Stimulated activated CD4-positive, alpha-beta T cell treated with anti-CD3 and anti-CD28 coated beads, TNF-alpha, amount 100 ng/mL, for 24 hours (primary cell): ENCODE data around the gene PRR33.

Source experiments
- DNase-seq, 3 experiments: peaks; one replicate each; pipeline ENCODE4 v3.0.0-alpha.2; 2020; ENCODE audit warnings: low read depth in 3 of 3

Gene PRR33

DNA sequence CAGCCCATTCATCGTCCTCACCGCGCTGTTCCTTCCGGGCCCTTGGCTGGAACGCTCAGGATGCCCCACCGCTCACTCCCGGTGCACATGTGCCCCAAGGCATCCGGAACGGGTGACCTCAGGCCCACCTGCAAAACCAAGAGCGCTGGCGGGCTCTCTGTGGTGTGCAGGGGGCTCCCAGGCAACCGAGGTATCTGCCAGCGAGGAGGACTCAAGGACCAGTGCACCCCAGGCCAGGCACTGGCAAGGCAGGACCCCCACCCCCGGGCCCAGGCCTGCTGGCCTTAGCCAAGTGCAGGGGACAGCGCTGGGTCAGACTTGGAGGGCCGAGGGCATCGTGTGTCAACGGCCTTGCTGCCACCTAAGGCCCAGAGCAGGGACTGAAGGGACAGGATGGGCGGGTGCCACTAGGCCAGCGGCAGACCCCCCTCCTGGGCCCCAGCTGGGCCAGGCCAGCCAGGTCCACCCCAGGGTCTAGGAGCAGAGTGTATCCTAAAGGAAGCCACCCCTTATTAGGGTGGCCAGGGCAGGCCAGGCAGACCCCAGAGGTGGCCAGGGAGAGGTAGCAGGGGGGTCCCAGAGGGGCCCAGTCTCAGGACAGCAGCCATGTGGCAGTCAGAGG, 36.3 kb upstream of the PRR33 start:
- no peak for DNase-seq

DNA sequence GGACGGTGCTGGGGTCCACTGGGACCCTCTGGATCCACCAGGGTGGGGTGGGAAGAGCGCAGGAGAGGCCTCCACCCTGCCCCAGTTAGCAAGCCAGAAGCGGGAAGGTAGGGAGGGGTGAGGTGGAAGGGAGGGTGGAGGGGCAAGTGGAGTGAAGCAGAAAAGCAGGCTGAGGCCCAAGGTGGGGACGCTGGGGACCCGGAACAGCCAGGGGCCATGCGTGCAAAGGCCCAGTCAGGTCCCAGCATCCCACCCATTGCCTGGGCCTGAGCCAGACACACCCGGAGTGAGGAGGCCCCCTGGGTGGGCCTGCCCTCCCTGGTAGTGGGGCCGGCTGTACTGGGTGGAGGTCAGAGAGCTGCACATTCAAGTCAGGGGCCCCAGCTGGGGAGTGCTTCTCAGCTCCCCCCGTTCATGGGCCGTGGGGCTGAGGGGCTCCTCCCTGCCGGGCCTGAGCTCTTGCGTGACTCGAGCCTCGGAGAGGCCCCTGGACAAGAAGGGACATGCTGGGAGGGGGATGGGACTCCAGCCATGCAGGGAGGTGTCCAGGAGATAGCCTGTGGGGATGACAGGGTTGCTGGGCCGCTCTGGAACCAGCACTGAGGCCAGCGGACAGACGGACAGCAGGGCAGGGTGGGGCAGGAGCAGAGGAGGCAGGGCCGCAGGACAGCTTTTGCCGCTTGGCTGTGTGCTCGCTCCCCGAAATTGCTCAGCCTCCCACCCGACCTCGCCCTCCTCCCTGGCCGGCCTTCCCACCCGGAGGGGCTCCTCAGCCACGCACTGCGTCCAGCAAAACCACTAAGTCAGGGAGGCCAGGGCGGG, 35.5 kb upstream of the PRR33 start:
- no peak for DNase-seq

DNA sequence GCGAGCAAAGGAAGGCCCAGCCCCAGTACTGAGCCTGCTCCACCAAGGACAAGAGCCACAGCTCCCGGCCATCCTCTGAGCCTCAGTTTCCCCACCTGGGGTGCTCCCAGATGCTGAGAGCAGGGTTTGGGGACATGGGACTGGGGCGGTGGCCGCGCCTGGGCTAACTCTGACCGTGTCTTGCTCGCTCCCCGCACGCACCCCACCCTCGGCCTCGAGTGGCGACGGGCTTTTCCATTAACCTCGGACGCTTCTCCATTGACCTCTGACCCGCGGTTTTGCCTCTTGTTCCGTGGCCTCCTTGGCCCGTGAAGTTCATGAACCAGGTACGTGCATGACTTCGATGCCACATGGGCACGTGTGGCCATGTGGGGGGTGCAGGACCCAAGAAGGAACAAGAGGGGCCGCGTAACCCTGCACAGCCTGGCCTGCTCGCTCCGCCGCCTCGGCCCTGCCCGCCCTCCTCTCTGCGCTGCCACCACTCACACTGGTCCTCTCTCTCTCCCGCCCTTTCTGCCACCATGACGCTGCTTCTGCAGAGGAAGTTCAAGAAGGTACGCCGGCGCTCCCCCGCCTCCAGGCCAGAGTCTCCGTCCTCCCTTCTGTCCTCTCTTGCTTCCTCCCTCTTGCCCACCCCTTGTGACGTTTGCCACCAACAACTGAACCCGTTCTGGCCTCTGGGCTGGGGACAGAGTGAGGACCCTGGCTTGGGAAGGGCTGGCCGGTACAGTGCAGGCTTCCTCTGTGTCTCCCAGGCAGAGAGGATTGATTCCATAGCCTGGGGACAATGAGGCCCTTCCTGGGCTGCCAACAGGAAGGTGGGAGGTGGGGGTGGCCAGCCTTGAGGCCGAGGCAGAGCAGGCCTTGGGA, 34.7 kb upstream of the PRR33 start:
- DNase-seq: no peak

DNA sequence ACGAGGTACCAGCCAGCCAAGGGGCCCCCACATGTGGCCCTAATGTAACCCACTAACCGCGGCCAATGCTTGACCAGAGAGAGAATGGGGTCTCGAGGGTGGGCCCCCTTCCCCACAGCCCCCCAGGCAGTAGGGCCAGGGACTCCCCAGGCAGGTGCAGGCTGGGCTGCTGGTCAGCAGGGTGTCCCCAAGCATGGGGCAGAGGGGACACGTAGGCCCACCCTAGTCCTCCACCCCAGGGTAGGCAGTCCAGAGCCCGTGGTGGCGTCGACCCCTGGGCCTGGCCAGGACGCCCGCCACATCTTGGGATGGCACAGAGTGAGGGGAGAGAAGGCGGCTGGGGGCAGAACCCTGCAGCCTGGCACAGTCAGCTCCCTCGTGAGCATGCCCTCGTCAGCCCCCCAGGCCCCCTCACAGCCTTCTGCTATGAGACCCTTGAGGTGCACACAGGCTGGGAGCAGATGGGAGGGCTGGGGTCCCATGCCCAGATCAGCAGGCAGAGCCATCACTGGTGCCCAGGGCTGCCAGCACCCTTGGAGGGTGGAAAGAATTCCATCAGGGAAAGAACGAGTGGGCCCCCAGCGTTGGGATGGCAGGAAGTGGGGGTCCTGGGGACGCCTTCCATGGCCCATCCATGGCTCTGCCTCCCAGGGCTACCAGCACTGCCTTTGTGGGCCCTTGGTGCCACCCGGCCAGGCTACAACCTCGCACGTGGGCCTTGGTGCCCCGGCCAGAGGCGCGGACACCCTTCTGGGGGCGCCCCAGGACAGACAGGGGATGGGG, 33.9 kb upstream of the PRR33 start:
- no peak for DNase-seq

DNA sequence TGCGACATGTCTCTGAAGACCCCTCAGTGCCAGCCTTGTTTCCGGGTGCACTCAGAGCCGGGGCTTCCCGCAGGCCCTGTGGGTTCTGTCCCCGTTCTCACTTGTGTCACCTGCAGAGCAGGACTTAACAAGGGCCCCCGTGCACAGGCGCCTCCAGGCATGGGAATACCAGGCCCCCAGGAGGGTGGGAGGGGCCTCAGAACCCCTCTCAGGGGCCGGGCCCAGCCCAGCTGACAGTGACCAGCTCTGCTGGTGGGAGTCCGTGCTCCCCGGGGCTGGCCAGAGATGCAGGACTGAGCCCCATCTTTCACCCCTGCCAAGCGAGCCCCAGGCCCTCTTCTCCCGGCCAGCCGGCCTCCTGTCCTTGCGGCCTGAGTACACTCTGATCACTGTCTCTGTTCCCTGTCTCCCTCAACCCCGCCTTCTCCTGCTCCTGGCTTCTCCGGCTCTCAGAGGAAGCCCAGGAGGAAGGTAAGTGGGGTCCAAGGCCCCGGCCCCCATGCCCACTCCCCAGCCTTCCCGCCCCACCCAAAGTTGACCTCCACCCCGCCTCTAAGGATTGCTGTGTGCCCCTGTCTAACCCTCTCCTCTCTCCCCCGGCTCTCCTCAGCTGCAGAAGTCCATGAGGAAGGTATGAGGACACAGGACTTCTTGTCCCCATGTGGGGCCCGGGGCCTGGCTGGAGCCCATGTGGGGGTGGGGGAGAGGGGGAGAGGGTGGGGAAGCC, 33.1 kb upstream of the PRR33 start:
- no peak for DNase-seq

DNA sequence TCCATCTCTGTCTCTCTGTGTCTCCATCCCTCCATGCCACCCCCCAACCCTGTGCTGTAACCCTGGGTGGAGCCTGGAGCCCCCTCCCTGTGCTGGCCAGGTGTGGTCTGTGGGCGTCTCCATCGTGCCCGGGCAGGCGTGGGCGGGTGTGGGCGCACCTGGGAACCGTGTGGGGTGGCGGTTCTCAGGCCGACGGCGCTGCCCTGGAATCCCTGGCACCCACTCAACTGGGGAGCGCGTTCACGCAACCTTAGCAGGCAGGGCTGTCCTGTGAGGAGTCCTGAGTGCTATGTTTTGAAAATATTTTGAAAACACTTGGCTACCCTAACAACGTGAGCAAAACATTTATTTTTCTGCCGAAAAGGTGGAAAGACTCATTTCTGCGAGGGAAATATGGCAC, 32.5 kb upstream of the PRR33 start:
- no peak for DNase-seq

DNA sequence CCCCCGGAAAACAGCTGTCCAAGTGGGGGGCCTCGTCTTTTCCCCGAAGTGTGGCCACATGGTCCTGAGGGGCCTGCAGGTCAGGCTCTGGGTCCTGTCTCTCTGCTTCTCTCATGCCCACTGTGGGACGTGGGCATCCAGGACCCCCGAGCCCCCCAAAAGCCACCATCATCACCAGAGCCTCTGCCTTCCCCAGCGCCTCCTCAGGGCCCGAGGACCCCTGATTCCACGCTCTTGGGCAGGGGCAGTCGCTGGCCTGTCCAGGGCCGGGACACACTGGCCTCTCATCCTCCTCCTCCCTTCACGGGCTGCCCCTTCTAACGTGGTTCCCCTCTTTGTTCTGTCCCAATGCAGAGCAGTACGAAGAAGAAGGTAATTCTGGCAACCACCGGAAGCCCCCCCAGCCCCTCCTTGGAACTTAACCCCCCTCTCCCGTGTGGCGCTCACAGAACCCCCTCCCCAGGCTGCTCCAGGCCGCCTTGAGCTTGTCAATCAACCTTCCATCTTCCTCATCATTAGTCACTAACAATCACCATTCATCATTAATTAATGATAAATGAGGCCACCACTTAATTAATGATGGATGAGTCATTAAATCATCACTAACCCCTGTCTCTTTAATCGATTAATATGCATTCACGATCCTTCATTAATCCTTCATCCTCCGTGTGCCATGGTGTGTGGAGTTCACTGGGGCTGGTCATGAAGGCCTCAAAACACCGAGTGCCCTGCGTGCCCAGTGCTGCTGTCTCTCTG, 31.7 kb upstream of the PRR33 start:
- no peak for DNase-seq

DNA sequence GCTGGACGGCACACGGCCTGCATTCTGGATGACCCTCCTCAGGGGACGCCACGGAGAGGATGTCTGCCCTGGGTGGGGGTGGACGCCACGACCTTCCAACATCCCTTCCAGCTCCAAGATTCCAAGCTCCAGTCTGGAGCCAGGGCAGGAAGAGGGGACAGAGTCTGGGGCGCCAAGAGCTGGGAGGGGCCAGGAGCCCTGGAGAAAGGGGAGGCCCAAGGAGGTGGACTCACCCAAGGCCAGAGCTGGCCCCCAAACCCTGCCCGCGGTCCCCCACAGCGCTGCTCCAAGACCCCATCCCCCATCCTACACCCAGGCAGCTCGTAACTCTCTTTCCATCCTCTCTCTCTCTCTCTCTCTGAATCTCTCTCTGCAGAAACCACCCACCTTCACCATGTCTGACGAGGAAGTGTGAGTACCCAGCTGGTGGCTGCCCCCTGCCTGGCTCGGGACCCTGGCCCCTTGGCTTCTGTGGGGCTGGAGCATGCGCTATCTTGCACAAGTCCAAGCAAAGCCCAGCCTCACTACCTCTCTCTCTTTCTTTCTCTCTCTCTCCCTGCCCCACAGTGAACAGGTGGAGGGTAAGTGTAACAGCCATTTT, 30.9 kb upstream of the PRR33 start:
- no peak for DNase-seq

DNA sequence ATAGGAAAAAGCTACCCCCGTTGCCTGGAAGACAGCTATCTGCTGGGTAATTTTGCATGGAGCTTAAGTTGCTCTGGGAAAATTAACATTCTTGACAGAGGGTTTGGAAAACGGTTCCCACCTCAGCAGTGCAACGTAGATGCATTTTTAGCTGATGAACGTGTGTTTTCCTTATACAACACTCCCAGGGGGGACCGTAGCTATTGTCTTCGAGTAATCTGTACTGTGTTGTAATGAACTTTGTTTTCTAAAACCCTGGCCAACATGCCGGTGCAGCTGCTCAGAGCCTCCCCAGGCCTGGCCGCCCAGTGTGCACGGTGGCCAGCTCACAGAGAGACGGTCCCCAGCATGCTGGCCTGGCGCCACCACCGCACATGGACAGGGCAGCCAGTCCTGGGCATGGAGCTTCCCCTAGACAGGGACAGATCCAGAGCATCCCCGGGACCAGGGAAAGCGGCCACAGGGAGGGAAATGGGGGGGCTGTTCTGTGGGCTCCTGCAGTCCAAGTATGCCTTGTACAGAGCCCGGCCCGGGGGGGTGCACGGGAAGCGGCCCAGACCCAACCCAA, 30.0 kb upstream of the PRR33 start:
- DNase-seq: no peak

DNA sequence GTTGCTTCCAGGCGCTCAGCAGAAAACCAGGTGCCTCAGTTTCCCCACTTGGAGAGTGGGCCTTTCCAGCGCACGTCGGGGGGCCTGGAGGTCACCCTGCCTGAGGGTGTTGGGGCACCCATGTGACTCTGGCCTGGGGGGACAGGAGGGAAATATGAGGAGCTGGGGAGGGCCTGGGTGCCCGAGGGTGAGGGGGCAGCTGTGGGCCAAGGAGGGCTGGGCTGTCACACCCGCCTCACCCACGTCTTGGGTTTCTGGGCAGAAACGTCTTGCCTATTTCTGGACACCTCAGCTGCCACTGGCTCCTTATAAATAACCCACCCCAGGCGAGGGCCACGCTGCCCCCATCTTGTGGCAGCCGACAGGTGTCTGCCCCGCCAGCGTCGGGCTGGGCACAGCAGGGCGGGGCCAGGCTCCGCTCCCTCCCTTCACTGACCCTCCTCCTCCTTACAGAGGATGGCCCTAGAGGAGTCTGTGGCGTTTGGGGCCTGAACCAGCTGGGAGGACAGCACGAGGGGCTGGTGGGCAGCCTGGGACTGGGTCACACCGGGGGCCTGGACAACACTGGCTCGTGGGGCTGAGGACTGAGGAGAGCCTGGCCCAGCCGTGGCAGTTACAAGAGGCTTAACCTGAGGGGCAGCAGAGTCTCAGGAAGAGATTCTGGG, 29.3 kb upstream of the PRR33 start:
- no peak for DNase-seq

DNA sequence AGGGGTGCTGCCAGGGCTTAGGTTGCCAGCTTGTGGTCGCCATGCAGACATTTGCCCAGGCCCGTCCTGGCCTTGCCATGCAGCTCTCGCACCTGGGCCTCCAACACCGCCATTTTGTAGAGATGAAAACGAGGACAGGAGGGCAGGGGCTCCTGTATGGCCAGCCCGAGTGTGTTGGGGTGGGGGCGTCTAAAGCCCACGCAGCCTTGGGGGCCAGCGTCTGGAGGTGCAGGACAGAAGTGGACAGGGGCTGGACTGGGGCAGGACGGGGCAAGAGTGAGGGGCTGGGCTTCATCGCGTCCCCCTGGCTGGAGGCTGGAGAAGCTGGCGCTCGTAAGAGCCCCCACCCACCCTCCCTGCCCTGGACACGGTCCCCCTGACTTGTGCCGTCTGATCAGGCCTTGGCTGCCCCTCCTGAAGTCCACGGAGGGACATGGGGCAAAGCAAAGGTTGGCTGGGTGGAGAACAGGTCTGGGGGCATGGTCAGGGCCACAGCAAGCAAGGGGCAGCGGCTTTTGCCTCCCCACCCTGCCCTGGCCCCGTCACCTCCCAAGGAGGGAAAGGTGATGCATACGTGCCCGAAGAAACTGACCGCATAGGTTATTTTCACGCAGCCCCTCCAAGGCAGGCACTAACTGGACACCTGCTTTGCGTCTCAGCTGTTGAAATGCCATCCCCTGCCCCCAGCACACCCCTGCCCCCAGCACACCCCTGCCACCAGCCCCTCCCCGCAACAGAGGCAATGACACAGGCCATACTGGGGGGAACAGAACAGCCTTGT, 28.6 kb upstream of the PRR33 start:
- DNase-seq: no peak

DNA sequence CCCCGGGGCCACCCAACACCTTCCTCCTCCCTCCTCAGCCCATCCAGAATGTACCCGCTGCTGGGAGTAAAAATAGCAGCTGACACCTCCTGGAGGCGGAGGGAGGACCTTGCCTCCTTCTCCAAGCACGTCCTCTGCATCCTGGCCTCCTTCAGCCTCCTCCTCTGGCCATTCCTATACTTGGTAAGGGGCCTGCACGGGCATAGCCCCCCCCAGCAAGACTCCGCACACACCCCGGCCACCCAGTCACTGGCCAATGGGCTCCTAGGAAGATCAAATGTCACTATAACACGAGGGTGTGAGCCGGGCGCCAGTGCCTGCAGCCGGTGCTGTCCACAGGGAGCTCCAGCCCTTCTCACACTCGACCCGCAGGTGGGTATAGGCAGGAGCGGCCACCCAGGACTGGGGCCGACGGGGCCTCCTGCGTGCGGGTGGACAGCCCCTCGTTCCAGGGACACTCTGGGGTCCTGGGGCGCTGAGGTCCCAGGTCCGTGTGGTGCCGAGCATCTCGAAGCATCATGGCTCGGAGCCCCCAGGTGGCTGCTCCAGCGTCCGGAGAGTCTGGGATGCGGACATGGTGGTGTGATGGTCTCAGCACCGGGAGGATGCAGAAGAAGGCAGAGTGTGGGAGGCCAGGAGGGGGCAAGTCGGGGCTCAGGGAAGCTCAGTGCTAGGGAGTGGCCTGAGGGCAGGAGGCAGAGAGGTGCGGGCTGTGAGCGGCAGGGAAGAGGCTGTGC, 27.9 kb upstream of the PRR33 start, which contains the start of gene TNNT3:
TNNT3 (plus strand) TSS at position 313 of the 737 bp plus-strand sequence. CDS start 3,172 bp downstream, outside the sequence.
- no peak for DNase-seq

DNA sequence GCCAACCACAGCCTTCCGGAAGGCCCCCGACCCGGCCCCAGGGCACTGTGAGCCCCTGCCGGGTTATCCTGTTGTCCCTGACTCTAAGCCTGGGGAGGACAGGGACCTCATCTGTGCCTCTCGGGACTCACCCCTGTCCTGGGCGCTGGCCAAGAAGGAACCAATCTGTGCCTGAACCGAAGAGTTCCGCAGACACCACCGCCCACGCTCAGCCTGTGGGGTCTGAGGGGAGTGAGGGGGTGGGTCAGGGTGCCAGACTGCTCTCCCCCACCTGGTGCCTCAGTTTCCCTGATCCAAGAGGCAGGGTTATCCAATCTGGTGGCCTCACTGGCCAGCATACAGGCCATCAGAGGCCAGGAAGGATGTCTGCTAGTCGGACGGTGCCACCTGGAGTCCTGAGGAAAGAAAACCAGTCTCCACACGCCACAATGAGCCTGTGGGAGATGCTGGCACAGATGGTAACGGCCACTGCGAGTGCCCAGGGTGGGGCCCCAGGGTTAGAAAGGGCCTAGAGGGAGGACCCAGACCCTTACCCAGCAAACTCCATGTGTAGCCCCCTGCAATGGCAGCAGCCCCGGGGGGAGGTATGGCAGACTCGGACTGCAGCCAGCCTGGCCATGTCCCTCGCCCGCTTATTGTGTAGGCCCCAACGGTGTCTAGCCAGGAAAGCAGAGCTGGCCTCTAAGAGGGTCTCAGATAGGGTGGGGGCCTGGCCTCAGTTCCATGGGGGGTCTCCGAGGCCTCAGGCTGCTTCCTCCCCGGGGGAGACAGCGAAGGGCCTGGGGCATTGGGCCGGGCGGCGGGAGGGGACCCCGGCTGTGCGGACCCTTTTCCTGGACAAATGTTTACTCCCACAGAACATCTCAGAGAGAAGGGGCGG, 27.0 kb upstream of the PRR33 start:
- DNase-seq: no peak

DNA sequence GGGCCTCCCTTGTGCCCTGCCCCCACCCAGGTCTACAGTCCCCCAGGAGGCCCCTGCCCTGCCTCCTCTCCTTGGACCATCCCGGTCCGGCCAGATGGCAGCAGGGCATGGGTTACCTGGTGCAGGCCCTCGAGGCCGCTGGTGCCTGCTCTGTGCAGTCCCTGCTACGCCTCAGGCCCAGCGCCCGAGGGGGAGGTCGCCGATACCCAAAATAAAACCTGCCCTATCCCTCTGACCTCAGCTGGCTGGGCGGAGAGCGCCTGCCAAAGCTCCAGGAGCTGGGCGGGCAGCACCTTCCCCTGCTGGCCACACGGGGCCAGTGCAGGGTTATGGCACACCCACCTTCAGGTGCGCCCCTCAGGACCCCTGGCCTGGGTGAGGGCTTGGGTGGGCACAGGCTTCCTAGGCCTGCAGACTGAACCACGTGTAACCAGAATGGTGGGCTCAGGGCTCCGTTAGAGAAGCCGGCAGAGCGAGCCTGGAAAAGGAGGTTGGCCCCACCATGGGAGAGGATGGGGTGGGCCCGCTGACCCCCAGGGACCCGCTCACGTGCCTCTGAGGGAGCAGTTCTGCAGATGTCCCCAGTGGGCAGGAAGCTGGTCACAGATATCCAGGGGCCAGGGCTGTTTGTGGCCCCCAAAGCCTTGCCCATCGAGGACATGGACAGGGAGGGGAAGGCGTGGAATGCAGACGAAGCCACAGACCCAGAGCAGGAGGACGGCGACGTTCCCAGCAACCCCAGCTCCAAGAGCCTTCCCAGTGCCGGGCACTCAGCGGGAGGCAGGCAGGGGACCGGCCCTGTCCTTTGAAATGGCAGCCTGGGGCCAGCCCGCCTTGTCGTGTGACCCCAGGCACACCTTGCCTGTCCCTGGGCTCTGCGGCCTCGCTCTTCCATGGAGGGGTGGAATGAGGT, 26.1 kb upstream of the PRR33 start:
- no peak for DNase-seq

DNA sequence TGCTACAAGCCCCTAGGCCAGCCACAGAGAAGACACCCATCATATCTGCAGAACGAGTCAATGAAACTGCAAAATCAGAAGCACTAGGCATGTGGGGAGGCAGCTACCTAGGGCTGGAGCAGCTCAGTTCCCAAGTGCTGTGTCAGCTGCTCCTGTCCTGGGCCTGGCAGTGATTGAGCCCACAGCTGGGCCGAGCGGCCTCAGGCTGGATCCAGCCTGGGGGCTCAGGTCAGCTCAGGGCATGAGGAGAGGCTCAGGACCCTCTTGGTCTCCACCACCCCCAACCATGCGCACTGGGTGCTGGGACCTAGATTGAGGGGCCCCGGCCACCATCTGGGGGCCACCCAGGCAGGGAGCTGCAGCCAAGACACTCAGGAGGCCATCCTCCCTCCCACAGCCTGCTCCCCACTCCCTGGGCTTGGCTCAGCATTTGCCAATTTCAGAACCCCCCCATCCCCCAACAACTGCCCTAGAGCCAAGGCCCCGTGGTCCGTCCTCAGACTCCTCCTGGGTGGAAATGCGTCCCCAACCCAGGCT, 25.4 kb upstream of the PRR33 start:
- no peak for DNase-seq
